K562 (cell line): ENCODE results near the gene KDM2A. TPM values are rescaled to one million over a fixed set of nuclear protein-coding genes. Genes with fewer than 3 reads are reported as not detected.

Experiments used
- CBX3 ChIP-seq, 2 experiments: IDR thresholded peaks; 1 replicate in 1 of 2; 2 replicates in 1 of 2; pipeline ENCODE4 v1.6.1; 2012; ENCODE audit warnings: inconsistent platforms in 2 of 2, low read length in 2 of 2, borderline replicate concordance in 1 of 2, control low read depth in 1 of 2
- HDAC2 ChIP-seq: fragments of 450-650 bp; IDR thresholded peaks from 2 replicates; pipeline ENCODE4 v1.6.1; 2016; ENCODE audit warnings: mild to moderate bottlenecking
- KLF6 ChIP-seq: fragments of 250-450 bp; sonication (Bioruptor Pico); IDR thresholded peaks from 2 replicates; pipeline ENCODE4 v1.4.0; 2020; ENCODE audit warnings: mild to moderate bottlenecking, moderate library complexity, borderline replicate concordance
- MAZ ChIP-seq, 2 experiments: fragments of 450-650 bp in 1 of 2; sonication (generic) in 1 of 2; formaldehyde crosslinking; IDR thresholded peaks in 1 of 2; conservative IDR thresholded peaks in 1 of 2; 2 replicates each; pipeline versions ENCODE4 v1.4.0 to v1.5.0; 2020; ENCODE audit warnings: mild to moderate bottlenecking in 1 of 2, missing genetic modification reagents in 1 of 2
- MEIS2 ChIP-seq: fragments of 450-650 bp; IDR thresholded peaks from 2 replicates; pipeline ENCODE4 v1.6.1; 2014; ENCODE audit warnings: mild to moderate bottlenecking; ENCODE audit not compliant: partially characterized antibody
- MYC ChIP-seq, 2 experiments: fragments of 250-450 bp in 1 of 2; sonication (Bioruptor Pico) in 1 of 2; IDR thresholded peaks; 2 replicates each; pipeline versions ENCODE4 v1.5.1 to v1.6.1; 2012 to 2021; ENCODE audit warnings: low read depth in 2 of 2, borderline replicate concordance in 1 of 2, improper control_type of control experiment in 1 of 2, low read length in 1 of 2, mild to moderate bottlenecking in 1 of 2, moderate library complexity in 1 of 2
- RAD21 ChIP-seq, 2 experiments: fragments of 250-450 bp in 1 of 2; fragments of 450-650 bp in 1 of 2; sonication (Bioruptor Pico) in 1 of 2; formaldehyde crosslinking in 1 of 2; IDR thresholded peaks in 1 of 2; conservative IDR thresholded peaks in 1 of 2; 2 replicates each; pipeline versions ENCODE4 v1.4.0 to v1.8.0; 2020 to 2022; ENCODE audit warnings: mild to moderate bottlenecking in 2 of 2, moderate library complexity in 1 of 2
- REST ChIP-seq, 2 experiments: fragments of 450-650 bp; formaldehyde crosslinking in 1 of 2; IDR thresholded peaks; 2 replicates each; pipeline versions ENCODE4 v1.4.0 to v1.6.1; 2014 to 2020; ENCODE audit warnings: mild to moderate bottlenecking in 2 of 2, borderline replicate concordance in 1 of 2, low read depth in 1 of 2
- ZNF174 ChIP-seq: fragments of 250-450 bp; sonication (Bioruptor Pico); IDR thresholded peaks from 2 replicates; pipeline ENCODE4 v1.4.0; 2020; ENCODE audit warnings: mild to moderate bottlenecking
- ZNF23 ChIP-seq: fragments of 250-450 bp; sonication (Bioruptor Pico); IDR thresholded peaks from 2 replicates; pipeline ENCODE4 v1.4.0; 2020; ENCODE audit warnings: mild to moderate bottlenecking
- ZNF586 ChIP-seq: fragments of 450-650 bp; formaldehyde crosslinking; conservative IDR thresholded peaks from 2 replicates; pipeline ENCODE4 v1.4.0; 2020; ENCODE audit warnings: mild to moderate bottlenecking, moderate library complexity
- polyA plus RNA-seq, 8 experiments: library from polyadenylated mRNA; depleted of rRNA in 4 of 8; stranded (reverse) in 5 of 8; unstranded in 3 of 8; fragments of >200 nt; fragmentation: Nextera tagmentation in 2 of 8; fragmentation: Illumina TruSeq in 1 of 8; extraction: Ambion mirVana in 2 of 8; extraction: Trizol in 1 of 8; gene quantifications; 2 replicates each; pipeline versions ENCODE4 v1.2.1 to v1.2.3, GENCODE V29; 2011 to 2014; ENCODE audit warnings: inconsistent platforms in 1 of 8, missing spikeins in 1 of 8
- total RNA-seq, 7 experiments: library from RNA; depleted of rRNA in 6 of 7; stranded (reverse); fragments of >200 nt in 6 of 7; fragmentation: Illumina TruSeq in 2 of 7; extraction: Trizol in 2 of 7; gene quantifications; 2 replicates each; pipeline versions ENCODE4 v1.2.1 to v1.2.3, GENCODE V29; 2011 to 2021; ENCODE audit warnings: low replicate concordance in 1 of 7
- TF ChIP-seq, protein P1 (sequence below): fragments of 450-650 bp; IDR thresholded peaks from 2 replicates; pipeline ENCODE4 v1.6.1; 2016
- TF ChIP-seq, protein P2 (sequence below): fragments of 250-450 bp; sonication (Bioruptor Pico); IDR thresholded peaks from 2 replicates; pipeline ENCODE4 v1.8.0; 2022; ENCODE audit warnings: moderate library complexity, mild to moderate bottlenecking, inconsistent platforms

Gene KDM2A
- total and polyA plus RNA-seq, 9 of the 15 experiments (the other 6 are each of a cell fraction or from before 2014, with no cell fraction given): 5.0 to 39.3 (median 21.3) TPM

GRCh38 chr11:67071420-67072284, 47.4 kb upstream of the KDM2A start (continued):
- peak; percentile 52; the same call in 1 of the 2 replicates for TF ChIP-seq REST (IDR thresholded peaks at IDR 0.05; ENCODE audit: borderline replicate concordance)
- TF ChIP-seq REST (CRISPR knock-in tag; IDR thresholded peaks at IDR 0.05; ENCODE audit: low read depth): no peak
- no peak for TF ChIP-seq HDAC2
- TF ChIP-seq ZNF586 (CRISPR knock-in tag): no peak
- TF ChIP-seq, protein P1, sequence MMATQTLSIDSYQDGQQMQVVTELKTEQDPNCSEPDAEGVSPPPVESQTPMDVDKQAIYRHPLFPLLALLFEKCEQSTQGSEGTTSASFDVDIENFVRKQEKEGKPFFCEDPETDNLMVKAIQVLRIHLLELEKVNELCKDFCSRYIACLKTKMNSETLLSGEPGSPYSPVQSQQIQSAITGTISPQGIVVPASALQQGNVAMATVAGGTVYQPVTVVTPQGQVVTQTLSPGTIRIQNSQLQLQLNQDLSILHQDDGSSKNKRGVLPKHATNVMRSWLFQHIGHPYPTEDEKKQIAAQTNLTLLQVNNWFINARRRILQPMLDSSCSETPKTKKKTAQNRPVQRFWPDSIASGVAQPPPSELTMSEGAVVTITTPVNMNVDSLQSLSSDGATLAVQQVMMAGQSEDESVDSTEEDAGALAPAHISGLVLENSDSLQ: peak; percentile 42; the same call in 1 of the 2 replicates
- no peak for TF ChIP-seq KLF6 (CRISPR knock-in tag)
- TF ChIP-seq MYC (IDR thresholded peaks at IDR 0.05; ENCODE audit: low read depth, low read length): 0 out of 2 replicates have a peak, but pooled peaks have one; percentile 24
- no peak for TF ChIP-seq MYC (CRISPR knock-in tag; IDR thresholded peaks at IDR 0.05; ENCODE audit: borderline replicate concordance, low read depth)
- 0 out of 3 replicates have a peak, but pooled peaks of 1 of the 2 experiments have one; percentile 17 for TF ChIP-seq CBX3 (IDR thresholded peaks at IDR 0.05; ENCODE audit: borderline replicate concordance in 1 of 2, low read length in 2 of 2)
- TF ChIP-seq, protein P2, sequence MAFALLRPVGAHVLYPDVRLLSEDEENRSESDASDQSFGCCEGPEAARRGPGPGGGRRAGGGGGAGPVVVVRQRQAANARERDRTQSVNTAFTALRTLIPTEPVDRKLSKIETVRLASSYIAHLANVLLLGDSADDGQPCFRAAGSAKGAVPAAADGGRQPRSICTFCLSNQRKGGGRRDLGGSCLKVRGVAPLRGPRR: no peak
- peak in 1 of 2 experiments; percentile 41; a peak in 1 of 4 replicates for TF ChIP-seq MAZ (CRISPR knock-in tag; conservative IDR thresholded peaks at IDR 0.05 in 1 of 2, IDR thresholded peaks at IDR 0.05 in 1 of 2)
- TF ChIP-seq MEIS2: peak; percentile 65
- TF ChIP-seq RAD21 (CRISPR knock-in tag; conservative IDR thresholded peaks at IDR 0.05 in 1 of 2, IDR thresholded peaks at IDR 0.05 in 1 of 2): peak; percentile 23 to 63; a peak in 2 of 4 replicates
- no peak for TF ChIP-seq ZNF23 (CRISPR knock-in tag)
- no peak for TF ChIP-seq ZNF174 (CRISPR knock-in tag)
